COLO668 (cell line): ENCODE data around the gene ICE2.
"Not testable (repeated sequence)": the region's sequence is repeated elsewhere in the genome, so short reads cannot be mapped to it uniquely, and the experiment has no call there.

Experiments
- DNase-seq: peaks from one replicate; lab custom pipeline; 2025; ENCODE audit not compliant: unreplicated experiment; lab: John Stamatoyannopoulos, UW

The ICE2 gene

DNA sequence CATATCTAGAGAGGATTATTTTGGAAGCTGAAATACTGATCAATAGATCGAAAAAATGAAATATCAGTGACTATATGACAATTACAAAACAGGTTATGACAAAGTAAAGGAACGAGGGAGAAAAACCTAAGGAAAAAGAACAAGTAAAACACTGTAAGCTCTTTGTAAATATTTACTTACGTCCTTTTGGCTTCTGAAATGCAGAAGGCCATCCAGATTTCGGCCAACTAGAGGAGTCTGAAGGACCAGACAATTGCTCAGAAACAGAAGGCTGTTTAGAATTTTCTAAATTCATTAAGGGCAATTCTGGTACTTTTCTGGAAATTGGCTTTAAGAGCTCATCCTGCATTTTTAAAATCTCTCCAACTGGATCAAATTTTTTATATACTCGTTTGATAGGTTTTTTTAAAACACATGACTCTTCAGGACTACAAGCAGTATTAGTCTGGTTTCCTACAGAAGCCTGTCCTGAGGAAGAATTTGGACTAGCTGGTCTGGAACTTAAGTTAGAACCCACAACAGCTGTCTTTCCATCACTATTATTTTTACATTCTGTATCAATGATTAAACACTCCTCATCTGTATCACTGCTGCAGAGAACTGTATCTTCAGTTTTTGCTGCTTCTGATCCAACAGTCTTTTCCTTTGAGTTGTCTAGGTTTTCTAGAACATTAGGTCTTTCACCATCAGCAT lies 30.1 kb downstream of the ICE2 start:
- no peak for DNase-seq

DNA sequence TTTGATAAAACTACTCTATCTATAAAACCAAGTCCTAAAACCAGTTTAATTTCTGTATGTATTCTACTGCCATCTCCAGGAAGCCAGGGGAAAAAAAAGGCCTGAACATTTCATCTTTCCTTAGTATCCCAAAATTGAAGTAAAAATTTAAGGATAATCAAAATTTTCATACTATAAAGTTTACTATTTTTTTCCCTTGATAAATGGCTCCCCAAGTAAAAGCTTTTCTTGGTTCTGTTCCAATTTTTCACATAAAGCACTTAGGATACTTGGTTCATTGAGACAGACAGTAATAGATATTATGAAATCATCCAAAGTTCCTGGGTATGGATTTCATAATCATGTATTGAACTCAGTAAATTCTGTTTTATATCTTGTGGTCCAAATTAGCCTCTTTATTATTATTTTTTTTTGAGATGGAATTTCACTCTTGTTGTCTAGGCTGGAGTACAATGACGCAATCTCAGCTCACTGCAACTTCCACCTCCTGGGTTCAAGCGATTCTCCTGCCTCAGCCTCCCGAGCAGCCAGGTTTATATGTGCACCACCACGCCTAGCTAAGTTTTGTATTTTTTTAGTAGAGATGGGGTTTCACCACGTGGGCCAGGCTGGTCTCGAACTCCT lies 34.5 kb downstream of the ICE2 start:
- DNase-seq: no peak

GRCh38 chr15:60442763-60443162 lies 36.2 kb downstream of the ICE2 start:
- DNase-seq: no peak

DNA sequence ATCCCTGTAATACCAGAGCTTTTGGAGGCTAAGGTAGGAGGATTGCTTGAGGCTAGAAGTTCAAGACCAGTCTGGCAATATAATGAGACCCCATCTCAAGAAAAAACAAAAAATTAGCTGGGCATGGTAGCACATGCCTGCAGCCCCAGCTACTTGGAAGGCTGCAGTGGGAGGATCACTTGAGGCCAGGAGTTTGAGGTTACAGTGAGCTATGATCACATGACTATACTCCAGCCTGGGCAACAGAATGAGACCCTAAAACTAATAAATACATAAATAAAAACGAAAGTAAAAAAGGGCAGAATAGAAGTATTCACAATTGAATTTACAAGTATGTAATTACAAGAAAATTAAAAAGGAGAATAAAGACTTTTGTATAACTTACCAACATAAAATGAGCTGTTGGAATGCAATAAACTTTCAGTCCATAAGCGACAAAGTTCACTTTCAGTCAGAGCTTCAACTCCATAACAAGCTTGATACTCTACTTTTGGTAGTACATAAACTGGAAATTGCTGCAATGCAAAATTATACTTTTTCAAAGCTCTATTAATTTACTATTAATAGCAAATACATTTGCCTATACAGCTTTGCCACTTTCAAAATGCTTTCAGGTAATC lies 36.8 kb downstream of the ICE2 start:
- DNase-seq: no peak

DNA sequence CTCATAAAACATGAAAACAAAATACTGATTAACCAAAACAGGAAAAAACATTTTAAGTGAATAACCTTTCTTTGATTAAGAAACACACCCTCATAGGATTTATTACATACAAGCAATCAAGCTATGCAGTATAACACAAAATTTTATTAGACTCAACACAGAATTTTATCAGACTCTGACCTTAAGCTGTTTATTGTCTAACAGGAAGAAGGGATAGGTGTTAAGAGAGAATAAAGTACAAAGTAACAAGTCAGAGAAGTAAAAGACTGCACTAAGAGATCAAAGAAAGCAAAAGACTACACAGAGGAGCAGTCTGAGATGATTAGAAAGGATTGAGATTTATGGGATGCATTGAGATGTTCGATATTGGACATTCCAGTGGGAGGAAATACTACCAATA lies 37.6 kb downstream of the ICE2 start:
- DNase-seq: no peak

GRCh38 chr15:60438646-60439045 lies 40.3 kb downstream of the ICE2 start:
- DNase-seq: no peak

- DNase-seq: no peak
Observed at GRCh38 chr15:60428935-60429334, 50.0 kb downstream of the ICE2 start.

- no peak for DNase-seq
Observed at GRCh38 chr15:60426870-60427508, 52.0 kb downstream of the ICE2 start.

DNA sequence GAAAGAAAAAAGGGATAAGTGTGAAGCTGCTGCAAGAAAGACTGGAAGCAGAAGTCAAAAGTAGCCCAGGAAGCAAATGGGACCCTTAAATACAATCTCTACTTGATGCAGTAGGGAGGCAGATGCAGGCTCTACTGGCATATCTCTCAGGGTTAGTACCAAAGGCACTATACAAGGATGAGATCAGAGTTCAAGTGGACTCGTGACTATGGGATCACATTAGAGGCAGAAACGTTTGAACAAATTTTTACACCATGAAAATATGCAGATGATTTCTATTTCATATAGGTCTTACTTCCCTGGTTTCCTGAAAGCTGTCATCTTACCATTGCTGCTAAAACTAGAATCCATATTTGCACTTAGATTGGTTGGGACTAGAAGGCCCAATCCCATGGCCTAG lies 53.5 kb downstream of the ICE2 start:
- DNase-seq: no peak

DNA sequence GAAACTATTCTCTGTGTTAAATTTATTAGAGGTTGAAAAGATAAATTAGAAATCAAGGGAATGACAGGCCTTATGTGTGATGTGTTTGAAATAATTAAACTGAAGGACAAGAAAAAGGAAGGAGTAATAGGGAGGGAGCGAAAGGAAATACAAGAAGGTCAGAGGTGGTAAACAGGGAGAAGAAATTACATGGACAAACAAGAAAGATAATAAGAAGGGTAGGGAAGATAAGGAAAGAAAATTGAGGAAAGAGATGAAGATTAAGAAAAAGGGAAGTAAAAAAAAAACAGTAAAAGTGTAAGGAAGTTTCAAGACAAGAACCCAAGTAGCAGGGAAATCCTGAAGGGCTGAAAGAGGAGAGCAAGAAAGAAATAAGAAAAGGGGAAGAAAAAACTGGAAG lies 54.9 kb downstream of the ICE2 start:
- DNase-seq: no peak

- DNase-seq: no peak
Observed at GRCh38 chr15:60423537-60423936, 55.4 kb downstream of the ICE2 start.

- no peak for DNase-seq
Observed at GRCh38 chr15:60421544-60421943, 57.4 kb downstream of the ICE2 start.

- DNase-seq: no peak
Observed at GRCh38 chr15:60420203-60420716, 58.7 kb downstream of the ICE2 start.

GRCh38 chr15:60419753-60420152 lies 59.2 kb downstream of the ICE2 start:
- no peak for DNase-seq

GRCh38 chr15:60418096-60418495 lies 60.8 kb downstream of the ICE2 start:
- no peak for DNase-seq

DNA sequence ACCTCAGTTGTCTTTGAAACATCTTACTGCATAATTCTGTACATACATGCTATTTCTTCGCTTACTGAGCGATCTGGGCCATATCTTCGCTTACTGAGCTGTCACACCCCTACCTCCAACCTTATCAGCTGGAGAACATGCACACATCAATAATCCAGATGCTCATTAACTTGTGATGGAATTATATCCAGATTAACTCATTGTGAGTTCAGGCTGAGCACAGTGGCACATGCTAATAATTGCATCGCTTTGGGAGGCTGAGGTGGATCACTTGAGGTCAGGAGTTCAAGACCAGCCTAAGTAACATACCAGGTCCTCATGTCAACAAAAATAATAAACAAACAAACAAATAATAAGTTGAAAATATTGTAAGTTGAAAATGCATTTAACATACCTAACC lies 61.8 kb downstream of the ICE2 start:
- no peak for DNase-seq

GRCh38 chr15:60416484-60416883 lies 62.5 kb downstream of the ICE2 start:
- DNase-seq: no peak

DNA sequence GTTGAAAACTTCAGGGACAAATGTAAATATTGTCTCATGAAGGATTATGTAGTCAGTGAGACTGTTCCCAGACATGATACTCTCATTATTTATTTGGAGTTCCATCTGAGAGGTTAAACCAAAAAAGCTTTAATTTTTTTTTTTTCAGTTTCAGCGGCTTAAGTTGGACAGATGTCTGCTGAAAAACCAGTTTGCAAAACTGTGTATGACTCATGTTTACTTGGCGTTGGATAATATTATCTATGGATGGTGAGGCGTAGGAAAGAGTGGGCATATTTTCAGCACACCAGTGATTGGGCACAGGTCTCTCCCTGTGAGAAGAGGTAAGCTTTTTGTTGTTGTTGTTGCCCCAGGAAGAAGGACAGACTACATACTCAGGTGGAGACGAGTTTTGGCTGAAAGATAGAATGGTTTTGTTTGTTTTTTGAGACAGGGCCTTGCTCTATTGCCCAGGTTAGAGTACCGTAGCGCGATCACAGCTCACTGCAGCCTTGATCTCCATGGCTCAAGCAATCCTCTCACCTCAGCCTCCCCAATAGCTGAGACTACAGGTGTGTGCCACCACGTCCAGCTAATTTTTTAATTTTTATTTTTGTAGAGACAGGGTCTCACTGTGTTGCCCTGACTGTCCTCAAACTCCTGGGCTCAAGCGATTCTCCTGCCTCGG lies 64.8 kb downstream of the ICE2 start:
- no peak for DNase-seq

GRCh38 chr15:60413231-60413824 lies 65.6 kb downstream of the ICE2 start:
- DNase-seq: no peak

DNA sequence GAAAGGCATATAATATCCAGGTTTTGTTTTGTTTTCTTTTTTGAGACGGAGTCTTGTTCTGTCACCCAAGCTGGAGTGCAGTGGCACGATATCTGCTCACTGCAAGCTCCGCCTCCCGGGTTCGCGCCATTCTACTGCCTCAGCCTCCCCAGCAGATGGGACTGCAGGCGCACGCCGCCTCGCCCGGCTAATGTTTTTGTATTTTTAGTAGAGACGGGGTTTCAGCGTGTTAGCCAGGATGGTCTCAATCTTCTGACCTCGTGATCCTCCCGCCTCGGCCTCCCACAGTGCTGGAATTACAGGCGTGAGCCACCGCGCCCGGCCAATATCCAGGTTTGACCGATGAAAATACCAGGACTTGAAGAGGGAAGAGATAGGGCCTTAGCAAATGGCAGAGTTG lies 66.1 kb downstream of the ICE2 start:
- DNase-seq: not testable (repeated sequence)
